Activated CD4-positive, alpha-beta T cell treated with anti-CD3 and anti-CD28 coated beads, Interleukin-2, amount 10 ng/mL, durations not matched to agents 7 days and 5 days (primary cell): ENCODE data around the gene FBXL20. TPM values are rescaled to one million over a fixed set of nuclear protein-coding genes. Genes with fewer than 3 reads are reported as not detected.
A peak's percentile ranks its signal among the peaks of the same experiment; 100 is the strongest.
"Not testable (repeated sequence)": the region's sequence is repeated elsewhere in the genome, so short reads cannot be mapped to it uniquely, and the experiment has no call there.

Experiments
- CTCF ChIA-PET: fragments of 350-600 bp; sonication (Branson Sonifier 250); formaldehyde crosslinking; loops from one replicate; lab custom pipeline; 2021; ENCODE audit warnings: antibody characterized with exemption; lab: Charles Lee
- POLR2A ChIA-PET: fragments of 350-600 bp; sonication (Branson Sonifier 250); formaldehyde crosslinking; loops from one replicate; lab custom pipeline; 2021; ENCODE audit warnings: antibody characterized with exemption; lab: Charles Lee
- DNase-seq: peaks from one replicate; pipeline ENCODE4 v3.0.0-alpha.2; 2020
- H3K27ac Mint-ChIP-seq: one replicate; pipeline ENCODE4 v1.8.0; 2021; ENCODE audit warnings: mild to moderate bottlenecking, moderate library complexity, mixed read lengths
- H3K27me3 Mint-ChIP-seq: one replicate; pipeline ENCODE4 v1.8.0; 2021; ENCODE audit warnings: mixed read lengths
- H3K36me3 Mint-ChIP-seq: one replicate; pipeline ENCODE4 v1.8.0; 2021; ENCODE audit warnings: low read depth, mixed read lengths
- H3K4me1 Mint-ChIP-seq: one replicate; pipeline ENCODE4 v1.8.0; 2021; ENCODE audit warnings: mixed read lengths
- H3K4me3 Mint-ChIP-seq: one replicate; pipeline ENCODE4 v1.8.0; 2021; ENCODE audit warnings: mild to moderate bottlenecking, moderate library complexity, mixed read lengths
- H3K9me3 Mint-ChIP-seq: one replicate; pipeline ENCODE4 v1.8.0; 2021; ENCODE audit warnings: mixed read lengths
- total RNA-seq, 2 experiments: library from RNA; stranded (reverse); gene quantifications; one replicate each; pipeline ENCODE4 v1.2.3, GENCODE V29; 2021

FBXL20 gene
- total RNA-seq, 2 experiments from 2014 or later, result 13.1 to 13.7 TPM

DNA sequence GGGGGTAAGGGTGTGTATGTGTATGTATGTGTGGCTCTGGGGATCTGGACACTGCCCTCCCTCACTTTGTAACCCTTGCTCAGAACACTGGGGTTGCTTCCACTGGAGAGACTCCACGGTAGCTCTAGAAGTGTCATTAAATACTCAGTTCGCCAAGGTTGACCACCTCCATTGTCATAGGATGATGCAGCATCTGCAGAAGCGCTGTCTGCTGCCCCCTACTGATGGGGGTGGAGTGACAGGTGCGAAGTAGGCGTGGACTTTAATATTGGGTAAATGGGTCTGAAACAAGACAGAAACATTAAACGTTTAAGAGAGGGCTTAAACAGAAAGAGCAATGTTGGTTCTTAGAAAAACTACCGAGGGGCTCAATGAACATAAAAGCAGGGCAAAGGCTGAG lies 140.1 kb downstream of the FBXL20 start:
- no peak for DNase-seq
- Mint-ChIP-seq H3K4me3 (no peak overlapping the region), H3K4me1 (no peaks in the 10 kb centered on the region), H3K27me3 (no peaks in the 10 kb centered on the region), H3K27ac (no peak overlapping the region), H3K36me3 (peaks cover 28% of the 10 kb centered on the region), H3K9me3 (no peaks in the 10 kb centered on the region)
- POLR2A ChIA-PET, result no interaction called here
- CTCF ChIA-PET, result interaction anchor here (0.6 kb wide), 1 partner anchor 17 kb away, joined by 3 read pairs; no protein-coding TSS in a partner anchor

DNA sequence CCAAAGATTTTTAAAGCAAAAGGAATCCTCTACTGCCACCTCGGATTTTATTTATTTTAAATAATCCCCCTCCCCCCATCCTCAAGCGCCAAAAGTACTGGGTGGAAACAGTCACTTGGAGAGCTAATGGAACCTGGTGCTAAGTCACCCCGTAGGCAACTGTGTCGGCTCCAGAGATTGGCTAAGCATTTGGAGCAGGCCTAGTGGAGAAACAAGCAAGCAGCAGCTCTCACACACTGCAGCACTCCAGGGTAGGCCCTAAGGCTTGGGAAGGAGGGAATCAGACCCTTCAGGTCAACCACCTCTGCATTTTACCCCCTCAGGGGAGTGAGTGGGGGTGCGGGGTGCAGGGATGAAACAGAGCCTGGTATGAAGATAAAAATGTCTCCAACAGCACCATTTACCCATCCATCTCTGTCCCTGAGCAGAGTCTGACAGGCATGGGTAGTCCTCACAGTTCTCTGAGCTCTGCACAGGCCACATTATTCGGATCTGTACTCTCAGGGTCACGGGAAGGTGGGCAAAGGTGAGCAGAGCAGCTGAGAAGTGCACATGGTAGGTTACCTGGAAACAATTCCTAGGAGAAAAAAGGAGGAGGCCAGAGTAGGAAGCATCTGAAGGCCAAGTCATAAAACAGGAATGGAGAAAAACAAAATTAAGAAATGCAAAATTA lies 148.5 kb downstream of the FBXL20 start:
- ChIA-PET POLR2A (no interaction called here), CTCF (interaction anchor here (0.8 kb wide), 1 partner anchor 79 kb away, joined by 3 read pairs; no protein-coding TSS in a partner anchor)

DNA sequence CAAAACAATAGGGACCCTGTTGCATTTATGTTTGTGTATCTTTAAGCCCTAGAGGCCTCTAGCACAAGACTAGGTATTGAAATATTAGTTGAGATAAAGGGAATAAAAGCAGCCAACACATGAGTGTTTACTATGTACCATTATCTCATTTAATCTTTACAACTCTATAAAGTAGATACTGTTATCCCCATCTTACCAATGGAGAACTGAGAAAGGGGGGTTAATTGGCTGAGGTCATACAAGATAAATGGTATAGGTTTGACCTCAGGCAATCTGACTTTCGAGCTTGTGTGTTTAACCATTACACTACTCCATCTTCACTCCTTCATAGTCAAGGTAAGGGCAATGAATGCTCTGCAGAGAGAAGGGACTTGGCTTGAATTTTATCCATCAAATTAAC lies 149.4 kb downstream of the FBXL20 start:
- no peak overlapping the region for H3K27ac Mint-ChIP-seq

More for the DNA sequence above, 148.5 kb downstream of the FBXL20 start:
- Mint-ChIP-seq H3K4me1 (no peaks in the 10 kb centered on the region), H3K27me3 (no peaks in the 10 kb centered on the region), H3K4me3 (no peak overlapping the region), H3K9me3 (no peaks in the 10 kb centered on the region), H3K27ac (no peak overlapping the region), H3K36me3 (peaks cover 10% of the 10 kb centered on the region)
- DNase-seq, result no peak

DNA sequence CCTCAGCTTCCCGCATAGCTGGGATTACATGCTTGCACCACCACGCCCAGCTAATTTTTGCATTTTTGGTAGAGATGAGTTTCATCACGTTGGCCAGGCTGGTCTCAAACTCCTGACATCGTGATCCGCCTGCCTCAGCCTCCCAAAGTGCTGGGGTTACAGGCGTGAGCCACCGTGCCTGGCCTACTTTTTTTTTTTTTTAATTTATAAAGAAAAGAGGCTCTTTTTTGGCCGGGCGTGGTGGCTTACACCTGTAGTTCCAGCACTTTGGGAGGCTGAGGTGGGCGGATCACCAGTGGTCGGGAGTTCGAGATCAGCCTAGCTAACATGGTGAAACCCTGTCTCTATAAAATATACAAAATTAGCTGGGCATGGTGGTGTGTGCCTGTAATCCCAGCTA lies 151.3 kb downstream of the FBXL20 start:
- H3K27me3 Mint-ChIP-seq, H3K4me1 Mint-ChIP-seq, DNase-seq, POLR2A ChIA-PET, H3K27ac Mint-ChIP-seq, H3K9me3 Mint-ChIP-seq, H3K36me3 Mint-ChIP-seq, H3K4me3 Mint-ChIP-seq: not testable (repeated sequence)
- CTCF ChIA-PET, result interaction anchor here (1.0 to 3.1 kb wide), 2 partner anchors 10 to 13 kb away, joined by 3 to 12 read pairs; no protein-coding TSS in a partner anchor

More for the DNA sequence above, 149.4 kb downstream of the FBXL20 start:
- Mint-ChIP-seq H3K4me1 (no peaks in the 10 kb centered on the region), H3K27me3 (no peaks in the 10 kb centered on the region), H3K4me3 (no peak overlapping the region), H3K9me3 (no peaks in the 10 kb centered on the region), H3K36me3 (peaks cover 5% of the 10 kb centered on the region)
- POLR2A ChIA-PET, result no interaction called here
- DNase-seq, result no peak
- CTCF ChIA-PET, result interaction anchor here (0.8 to 1.2 kb wide), 2 partner anchors 10 to 78 kb away, joined by 3 read pairs; no protein-coding TSS in a partner anchor

DNA sequence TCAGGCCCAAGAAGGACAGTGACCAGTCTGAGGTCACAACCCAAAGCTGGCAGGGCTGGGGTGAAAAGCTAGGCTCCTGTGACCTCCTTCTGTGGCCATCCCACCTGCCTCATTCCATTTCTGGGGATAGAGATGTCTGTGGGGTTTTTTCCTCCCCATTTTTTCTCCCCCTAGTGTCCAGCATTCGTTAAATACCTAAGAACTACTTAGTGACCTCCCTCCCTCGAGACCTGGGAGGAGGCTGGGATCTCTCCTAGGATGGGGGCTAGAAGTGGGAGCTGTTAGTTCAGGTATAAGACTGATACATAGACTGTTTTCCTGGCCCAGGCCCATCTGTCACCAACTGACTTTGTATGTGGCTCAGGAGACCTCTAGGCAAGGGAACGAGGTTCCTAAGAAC lies 155.2 kb downstream of the FBXL20 start:
- no peaks in the 10 kb centered on the region for H3K9me3 Mint-ChIP-seq
- no peaks in the 10 kb centered on the region for H3K27me3 Mint-ChIP-seq
- H3K36me3 Mint-ChIP-seq, result no peaks in the 10 kb centered on the region
- no peak overlapping the region for H3K27ac Mint-ChIP-seq
- ChIA-PET POLR2A (no interaction called here), CTCF (interaction anchor here (0.5 to 2.8 kb wide), 5 partner anchors 10 to 118 kb away, joined by 3 to 20 read pairs (median 6); no protein-coding TSS in a partner anchor)
- no peak for DNase-seq
- peaks cover 9% of the 10 kb centered on the region for H3K4me1 Mint-ChIP-seq
- no peak overlapping the region for H3K4me3 Mint-ChIP-seq

DNA sequence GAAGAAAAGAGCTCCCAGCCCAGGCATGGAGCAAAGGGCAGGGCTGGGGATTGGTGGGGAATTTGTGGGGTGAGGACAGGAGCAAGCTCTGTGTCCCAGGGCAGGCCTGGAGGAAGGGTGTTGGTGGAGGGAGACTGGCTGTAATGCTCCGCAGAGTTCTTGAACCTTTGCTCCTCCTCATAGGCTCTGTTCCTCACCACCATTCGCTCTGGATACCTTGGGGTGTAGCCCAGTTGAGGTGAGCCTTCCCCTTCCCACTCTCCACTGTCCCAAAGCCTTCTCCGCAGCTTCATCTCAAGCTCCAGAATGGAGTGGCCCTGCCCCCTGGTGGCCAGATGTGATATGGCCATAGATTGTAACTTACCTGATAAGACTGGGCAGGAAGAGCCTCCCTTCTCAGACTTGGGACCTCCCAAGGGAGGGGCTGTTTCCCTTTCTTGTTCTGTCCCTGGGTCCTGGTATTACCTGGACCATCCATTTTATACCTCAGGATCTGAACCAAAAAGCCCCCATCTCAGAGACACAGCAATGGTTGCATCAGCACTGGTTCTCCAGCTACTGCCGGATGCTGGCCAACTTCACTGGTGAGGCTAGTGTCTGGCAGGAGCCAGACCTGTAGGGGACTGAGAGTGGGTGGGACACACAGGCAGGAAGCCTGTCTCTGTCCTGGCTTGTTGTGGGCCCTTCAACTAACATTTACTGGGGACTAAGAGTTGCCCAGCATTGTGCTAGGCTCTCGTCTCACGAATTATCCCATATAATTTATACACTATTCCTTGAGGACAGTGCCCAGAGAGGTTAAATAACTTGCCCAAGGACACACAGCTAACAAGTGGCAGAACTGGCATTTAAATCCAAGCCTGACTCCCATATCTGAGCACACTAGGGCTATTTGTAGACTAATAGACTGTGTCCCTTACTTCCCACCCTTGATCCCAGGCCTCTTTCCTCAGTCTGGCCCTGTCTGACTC lies 156.5 kb downstream of the FBXL20 start:
- Mint-ChIP-seq H3K4me3 (no peak overlapping the region), H3K27ac (no peak overlapping the region), H3K36me3 (no peaks in the 10 kb centered on the region), H3K4me1 (peaks cover 10% of the 10 kb centered on the region), H3K9me3 (no peaks in the 10 kb centered on the region), H3K27me3 (no peaks in the 10 kb centered on the region)
- ChIA-PET CTCF (interaction anchor here (0.6 to 2.8 kb wide), 21 partner anchors 9 to 607 kb away, joined by 3 to 20 read pairs (median 4); partner anchors contain the start of genes CACNB1 and RPL19), POLR2A (no interaction called here)
- peak; percentile 88 for DNase-seq

DNA sequence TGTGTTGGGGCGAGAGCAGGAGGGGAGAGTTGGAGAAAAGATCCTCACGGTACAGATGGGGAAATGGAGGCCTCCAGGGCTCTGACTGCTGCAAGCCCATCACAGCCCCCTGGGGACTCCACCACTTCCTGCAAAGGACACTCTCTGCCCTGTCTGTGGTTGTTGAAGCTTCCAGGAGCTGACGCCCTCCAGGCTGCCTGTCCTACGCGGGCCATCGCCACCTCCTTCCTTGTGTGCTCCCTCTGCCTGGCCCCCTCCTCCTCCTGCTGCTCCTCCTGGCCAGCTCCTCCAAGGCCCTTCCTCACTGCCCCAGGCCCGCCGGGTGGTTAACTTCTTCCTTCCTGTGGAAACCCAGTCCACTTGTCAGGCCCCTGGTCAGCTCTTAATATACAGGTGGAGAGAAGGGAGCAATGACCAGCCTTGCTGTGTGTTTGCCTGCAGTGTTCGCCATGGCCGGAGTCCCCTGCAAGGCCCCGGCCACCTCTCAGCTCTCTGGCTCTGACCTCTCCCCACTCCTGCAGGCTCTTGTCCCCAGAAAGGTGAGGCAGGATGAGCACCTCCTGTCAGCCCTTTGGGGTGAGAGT lies 157.3 kb downstream of the FBXL20 start:
- no peak for DNase-seq
- POLR2A ChIA-PET, result no interaction called here
- peak overlapping the region; percentile 60 for H3K27ac Mint-ChIP-seq
- CTCF ChIA-PET, result interaction anchor here (0.6 to 2.8 kb wide), 18 partner anchors 8 to 606 kb away, joined by 3 to 20 read pairs (median 4); partner anchors contain the start of genes CACNB1 and RPL19
- no peaks in the 10 kb centered on the region for H3K36me3 Mint-ChIP-seq
- H3K4me1 Mint-ChIP-seq, result peaks cover 17% of the 10 kb centered on the region
- no peak overlapping the region for H3K4me3 Mint-ChIP-seq
- H3K9me3 Mint-ChIP-seq, result no peaks in the 10 kb centered on the region
- no peaks in the 10 kb centered on the region for H3K27me3 Mint-ChIP-seq

DNA sequence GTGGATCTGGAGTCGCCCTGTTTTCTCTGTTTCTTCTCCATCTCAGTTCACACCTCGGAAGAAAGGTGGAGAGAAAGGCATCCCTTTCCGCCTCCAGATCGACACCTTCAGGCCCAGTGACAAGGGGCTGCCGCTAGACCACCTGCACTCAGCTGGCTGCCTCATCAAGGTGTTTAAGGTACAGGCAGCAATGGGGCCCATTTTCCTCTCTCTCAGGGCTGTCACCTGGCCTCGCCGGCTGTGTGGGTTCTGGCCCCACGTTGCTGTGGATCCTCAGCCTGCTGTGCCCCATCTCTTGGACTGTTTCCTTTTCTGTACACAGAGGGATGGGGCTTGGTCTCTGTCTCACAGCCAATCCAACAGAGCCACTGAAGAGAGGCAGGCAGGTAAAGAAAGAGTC lies 158.3 kb downstream of the FBXL20 start:
- H3K4me3 Mint-ChIP-seq, result no peak overlapping the region
- H3K36me3 Mint-ChIP-seq, result no peaks in the 10 kb centered on the region
- ChIA-PET POLR2A (no interaction called here), CTCF (interaction anchor here (0.5 to 1.8 kb wide), 2 partner anchors 11 to 264 kb away, joined by 5 to 13 read pairs; no protein-coding TSS in a partner anchor)
- no peak for DNase-seq
- H3K4me1 Mint-ChIP-seq, result peaks cover 25% of the 10 kb centered on the region
- no peaks in the 10 kb centered on the region for H3K9me3 Mint-ChIP-seq
- no peaks in the 10 kb centered on the region for H3K27me3 Mint-ChIP-seq
- no peak overlapping the region for H3K27ac Mint-ChIP-seq

DNA sequence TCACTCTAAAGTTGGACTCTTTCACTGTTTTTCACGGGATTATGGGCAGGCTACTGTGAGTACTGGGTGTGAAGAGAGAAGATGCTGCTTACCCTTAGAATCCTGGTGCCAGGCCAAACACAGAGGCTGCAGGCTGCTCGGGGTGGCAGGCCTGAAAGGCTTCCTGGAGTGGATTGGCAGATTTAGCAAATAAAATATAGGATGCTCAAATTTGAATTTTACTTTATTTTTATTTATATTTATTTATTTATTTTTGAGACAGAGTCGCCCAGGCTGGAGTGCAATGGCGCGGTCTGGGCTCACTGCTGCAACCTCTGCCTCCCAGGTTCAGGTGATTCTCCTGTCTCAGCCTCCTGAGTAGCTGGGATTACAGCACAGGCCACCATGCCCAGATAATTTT lies 160.8 kb downstream of the FBXL20 start:
- no peaks in the 10 kb centered on the region for H3K27me3 Mint-ChIP-seq
- ChIA-PET CTCF (interaction anchor here (0.7 to 1.9 kb wide), 3 partner anchors 9 to 92 kb away, joined by 3 to 12 read pairs (median 3); no protein-coding TSS in a partner anchor), POLR2A (no interaction called here)
- no peaks in the 10 kb centered on the region for H3K9me3 Mint-ChIP-seq
- no peak overlapping the region for H3K4me3 Mint-ChIP-seq
- no peak for DNase-seq
- H3K4me1 Mint-ChIP-seq, result peaks cover 33% of the 10 kb centered on the region
- H3K36me3 Mint-ChIP-seq, result no peaks in the 10 kb centered on the region
- H3K27ac Mint-ChIP-seq, result no peak overlapping the region

DNA sequence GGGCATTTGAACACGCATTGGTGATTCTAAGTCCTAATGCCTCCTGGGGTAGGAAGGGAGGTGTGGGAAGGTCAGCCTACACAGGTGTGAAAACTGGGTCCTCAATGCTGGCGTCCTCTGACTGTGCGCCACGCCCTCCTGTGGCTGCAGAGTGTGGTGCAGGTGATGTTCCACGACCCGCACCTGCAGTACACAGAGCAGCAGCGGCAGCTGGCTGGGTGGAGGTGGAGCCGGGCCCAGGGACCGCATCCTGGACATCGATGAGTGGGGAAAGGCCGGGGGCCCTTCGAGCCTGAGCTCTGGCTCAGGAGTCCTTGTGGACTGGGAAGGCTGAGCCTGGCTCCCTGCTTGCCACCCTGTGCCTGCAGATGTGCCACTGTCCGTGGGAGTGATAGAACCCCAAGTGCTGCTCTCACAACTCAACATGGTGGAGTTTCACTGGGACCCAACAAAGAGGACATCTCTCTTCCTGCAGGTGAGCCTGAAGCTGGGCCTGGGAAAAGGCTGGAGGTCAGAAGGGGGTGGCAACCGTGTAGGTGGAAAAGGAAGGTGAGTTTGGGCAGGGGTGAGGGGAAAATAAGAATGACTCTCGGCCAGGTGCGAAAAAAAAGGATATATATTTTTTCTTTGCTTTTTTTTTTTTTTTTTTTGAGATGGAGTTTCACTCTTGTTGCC lies 161.6 kb downstream of the FBXL20 start:
- no peaks in the 10 kb centered on the region for H3K9me3 Mint-ChIP-seq
- no peaks in the 10 kb centered on the region for H3K36me3 Mint-ChIP-seq
- H3K4me3 Mint-ChIP-seq, result no peak overlapping the region
- H3K27me3 Mint-ChIP-seq, result no peaks in the 10 kb centered on the region
- H3K4me1 Mint-ChIP-seq, result peaks cover 34% of the 10 kb centered on the region
- peak; percentile 68 for DNase-seq
- ChIA-PET CTCF (interaction anchor here (0.6 to 2.1 kb wide), 8 partner anchors 9 to 75 kb away, joined by 3 to 12 read pairs (median 3); partner anchors contain the start of gene ARL5C), POLR2A (no interaction called here)
- H3K27ac Mint-ChIP-seq, result peak overlapping the region; percentile 59

DNA sequence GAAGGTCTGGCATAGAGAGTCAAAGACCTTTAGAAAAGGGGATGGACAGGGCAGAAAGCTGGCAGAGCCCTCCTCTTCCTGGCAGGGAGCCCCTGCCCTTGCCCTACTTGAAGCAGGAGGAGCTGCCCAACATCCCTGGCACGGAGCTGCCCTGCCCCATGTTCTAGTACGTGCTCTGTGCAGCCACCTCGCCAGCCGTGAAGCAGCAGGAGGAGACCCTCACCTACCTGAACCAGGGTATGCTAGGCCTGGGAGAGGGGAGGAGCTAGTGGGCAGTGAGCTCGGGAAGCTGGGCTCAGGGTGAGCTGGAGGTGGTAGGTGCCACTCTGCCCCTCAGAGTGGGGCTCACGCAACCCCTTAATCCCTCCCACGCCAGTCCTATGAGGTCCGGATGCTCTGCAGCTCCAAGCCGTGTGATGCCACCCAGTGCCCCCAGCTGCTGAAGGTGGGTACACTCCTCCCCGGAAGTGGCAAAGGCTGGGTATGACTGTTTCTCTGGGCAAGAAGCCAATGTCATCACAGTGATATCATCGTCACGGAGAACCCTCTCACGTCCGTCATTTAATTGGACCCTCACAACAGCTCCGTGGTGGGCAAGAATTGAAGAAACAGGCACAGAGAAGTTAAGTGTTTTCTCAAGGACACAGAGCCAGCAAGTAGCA lies 163.0 kb downstream of the FBXL20 start:
- H3K27ac Mint-ChIP-seq, result peak overlapping the region; percentile 86
- DNase-seq, result peak; percentile 74
- H3K4me3 Mint-ChIP-seq, result peak overlapping the region; percentile 29
- H3K4me1 Mint-ChIP-seq, result peaks cover 27% of the 10 kb centered on the region
- no peaks in the 10 kb centered on the region for H3K9me3 Mint-ChIP-seq
- ChIA-PET POLR2A (no interaction called here), CTCF (interaction anchor here (0.9 to 2.1 kb wide), 7 partner anchors 7 to 337 kb away, joined by 3 to 10 read pairs (median 3); partner anchors contain the start of gene ARL5C)
- no peaks in the 10 kb centered on the region for H3K27me3 Mint-ChIP-seq
- H3K36me3 Mint-ChIP-seq, result no peaks in the 10 kb centered on the region
